Endothelial cell (in vitro differentiated cells): Measurements from ENCODE around the gene RBMY1J. TPM values are rescaled to one million over a fixed set of nuclear protein-coding genes. Genes with fewer than 3 reads are reported as not detected.
"Not testable (repeated sequence)": the region's sequence is repeated elsewhere in the genome, so short reads cannot be mapped to it uniquely, and the experiment has no call there.

ENCODE experiments used
- DNase-seq: peaks from one replicate; pipeline ENCODE4 v3.0.0; 2021; ENCODE audit warnings: low spot score
- H3K27ac Mint-ChIP-seq: one replicate; pipeline ENCODE4 v1.8.0; 2021; ENCODE audit warnings: mixed read lengths, inconsistent platforms; ENCODE audit not compliant: unreplicated experiment
- H3K27me3 Mint-ChIP-seq: one replicate; pipeline ENCODE4 v1.8.0; 2021; ENCODE audit warnings: mild to moderate bottlenecking, moderate library complexity, mixed read lengths, inconsistent platforms; ENCODE audit not compliant: unreplicated experiment
- H3K36me3 Mint-ChIP-seq: one replicate; pipeline ENCODE4 v1.8.0; 2021; ENCODE audit warnings: mild to moderate bottlenecking, low read depth, mixed read lengths, inconsistent platforms; ENCODE audit not compliant: unreplicated experiment
- H3K4me1 Mint-ChIP-seq: one replicate; pipeline ENCODE4 v1.8.0; 2021; ENCODE audit warnings: mild to moderate bottlenecking, mixed read lengths, inconsistent platforms; ENCODE audit not compliant: unreplicated experiment
- H3K4me3 Mint-ChIP-seq: one replicate; pipeline ENCODE4 v1.8.0; 2021; ENCODE audit warnings: mild to moderate bottlenecking, mixed read lengths, inconsistent platforms; ENCODE audit not compliant: unreplicated experiment
- H3K9me3 Mint-ChIP-seq: one replicate; pipeline ENCODE4 v1.8.0; 2021; ENCODE audit warnings: mixed read lengths, inconsistent platforms; ENCODE audit not compliant: unreplicated experiment
- CTCF ChIP-seq: fragments of 200-600 bp; sonication (generic); IDR thresholded peaks from one replicate; pipeline ENCODE4 v1.5.0; 2021; ENCODE audit warnings: antibody characterized with exemption; ENCODE audit not compliant: unreplicated experiment
- long read RNA-seq: library from polyadenylated mRNA; unstranded; transcript quantifications from one replicate; pipeline ENCODE4 v2.0.0, GENCODE V29; 2020; ENCODE audit not compliant: unreplicated experiment
- total RNA-seq: library from RNA; stranded (reverse); fragmentation: NEBNext Ultra II Directional; extraction: Animal tissue kit (Norgen Biotek cat#: 25700); gene quantifications from one replicate; pipeline ENCODE4 v1.2.1, GENCODE V29; 2021; ENCODE audit not compliant: unreplicated experiment

RBMY1J gene
- not detected for total RNA-seq
- long read RNA-seq, result 0 reads

GRCh38 chrY:22403110-22403509 lies at the start of gene RBMY1J:
TSS of gene RBMY1J (plus strand) at chrY:22403410. CDS start at chrY:22405448, 2,038 bp downstream.
- not testable (repeated sequence) for H3K4me1 Mint-ChIP-seq, DNase-seq, H3K9me3 Mint-ChIP-seq, H3K36me3 Mint-ChIP-seq, H3K4me3 Mint-ChIP-seq, H3K27ac Mint-ChIP-seq, H3K27me3 Mint-ChIP-seq

GRCh38 chrY:22367416-22367815 lies 35.8 kb upstream of the RBMY1J start:
- DNase-seq, result no peak
- Mint-ChIP-seq H3K27me3 (no peaks in the 10 kb centered on the region), H3K4me1 (no peaks in the 10 kb centered on the region), H3K36me3 (no peaks in the 10 kb centered on the region), H3K27ac (no peak overlapping the region), H3K4me3 (no peak overlapping the region), H3K9me3 (no peaks in the 10 kb centered on the region)
- no peak for TF ChIP-seq CTCF

GRCh38 chrY:22370623-22371022 lies 32.6 kb upstream of the RBMY1J start:
- Mint-ChIP-seq H3K36me3 (no peaks in the 10 kb centered on the region), H3K4me1 (peaks cover 10% of the 10 kb centered on the region), H3K9me3 (no peaks in the 10 kb centered on the region), H3K27ac (no peak overlapping the region), H3K4me3 (no peak overlapping the region), H3K27me3 (no peaks in the 10 kb centered on the region)
- TF ChIP-seq CTCF, result no peak
- DNase-seq, result no peak

- H3K9me3 Mint-ChIP-seq, result no peaks in the 10 kb centered on the region
- no peak for DNase-seq
- no peaks in the 10 kb centered on the region for H3K36me3 Mint-ChIP-seq
- no peaks in the 10 kb centered on the region for H3K27me3 Mint-ChIP-seq
- TF ChIP-seq CTCF, result no peak
- no peak overlapping the region for H3K4me3 Mint-ChIP-seq
- H3K4me1 Mint-ChIP-seq, result peaks cover 10% of the 10 kb centered on the region
- H3K27ac Mint-ChIP-seq, result peak overlapping the region; percentile 74
These were observed 29.7 kb upstream of the RBMY1J start for GRCh38 chrY:22373494-22373893.

- not testable (repeated sequence) for H3K27me3 Mint-ChIP-seq, H3K36me3 Mint-ChIP-seq, H3K9me3 Mint-ChIP-seq, DNase-seq, H3K4me1 Mint-ChIP-seq, H3K4me3 Mint-ChIP-seq, H3K27ac Mint-ChIP-seq
These were observed 41.6 kb downstream of the RBMY1J start for GRCh38 chrY:22444718-22445396.

GRCh38 chrY:22455522-22455921 lies 52.3 kb downstream of the RBMY1J start:
- H3K4me3 Mint-ChIP-seq, H3K9me3 Mint-ChIP-seq, DNase-seq, H3K36me3 Mint-ChIP-seq, H3K4me1 Mint-ChIP-seq, H3K27me3 Mint-ChIP-seq, H3K27ac Mint-ChIP-seq: not testable (repeated sequence)

GRCh38 chrY:22461962-22462361 lies 58.8 kb downstream of the RBMY1J start:
- not testable (repeated sequence) for H3K4me3 Mint-ChIP-seq, DNase-seq, H3K9me3 Mint-ChIP-seq, H3K36me3 Mint-ChIP-seq, H3K27ac Mint-ChIP-seq, H3K4me1 Mint-ChIP-seq, H3K27me3 Mint-ChIP-seq
